Head of caudate nucleus (tissue), 42 donors: ENCODE results near the gene SERPINH1.

ENCODE experiments used
- DNase-seq, 42 donors: peaks; one replicate each; pipeline versions ENCODE4 v3.0.0 to v3.0.0-alpha.2; 2020 to 2021; ENCODE audit warnings: mixed read lengths in 7 of 42
- intact Hi-C: fragments of 100-400 bp; cut with DNase I; formaldehyde crosslinking; loops from one replicate; pipeline ENCODE4 v1.15.0; 2022

SERPINH1 gene

DNA sequence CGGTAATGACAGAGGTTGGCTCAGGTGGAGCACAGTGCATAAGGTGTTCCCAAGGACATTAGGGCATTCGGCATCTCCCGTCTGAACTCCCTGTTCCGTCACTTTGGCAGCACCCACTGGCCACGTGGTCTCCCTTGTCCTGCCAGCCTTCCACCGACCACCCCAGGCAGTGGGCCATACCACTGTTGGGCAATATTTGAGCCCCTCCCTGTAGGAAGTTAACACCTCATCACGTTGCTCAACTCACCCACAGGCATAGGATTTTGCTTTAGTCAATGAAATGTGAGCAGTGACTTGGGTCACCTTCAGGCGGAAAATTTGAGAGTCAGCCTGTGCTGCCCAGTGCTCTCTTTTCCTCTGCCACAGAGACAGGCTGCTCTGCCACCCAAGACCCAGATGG, 44.0 kb downstream of the SERPINH1 start:
- intact Hi-C loops, result no loop called here
- peak in 2 of 42 donors; percentile 4 for DNase-seq

DNA sequence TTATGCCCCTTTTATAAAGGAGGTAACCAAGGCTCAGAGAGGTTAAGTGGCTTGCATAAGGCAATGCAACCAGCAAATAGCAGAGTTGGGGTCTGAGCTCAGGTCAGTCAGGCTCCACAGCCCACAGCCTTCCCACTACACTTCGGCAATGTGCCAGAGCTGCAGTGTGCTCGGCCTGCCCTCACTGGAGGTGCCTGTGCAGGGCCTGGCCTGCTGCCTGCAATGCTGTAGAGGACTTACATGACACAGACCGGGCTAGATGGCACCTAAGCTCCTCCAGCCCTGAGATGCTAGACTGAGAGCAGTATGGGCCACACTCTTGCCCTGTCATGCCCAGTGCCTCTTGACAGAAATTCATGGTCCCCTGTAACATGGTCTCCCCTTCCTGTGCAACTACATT, 49.8 kb downstream of the SERPINH1 start:
- intact Hi-C loops, result no loop called here
- DNase-seq, result no peak

DNA sequence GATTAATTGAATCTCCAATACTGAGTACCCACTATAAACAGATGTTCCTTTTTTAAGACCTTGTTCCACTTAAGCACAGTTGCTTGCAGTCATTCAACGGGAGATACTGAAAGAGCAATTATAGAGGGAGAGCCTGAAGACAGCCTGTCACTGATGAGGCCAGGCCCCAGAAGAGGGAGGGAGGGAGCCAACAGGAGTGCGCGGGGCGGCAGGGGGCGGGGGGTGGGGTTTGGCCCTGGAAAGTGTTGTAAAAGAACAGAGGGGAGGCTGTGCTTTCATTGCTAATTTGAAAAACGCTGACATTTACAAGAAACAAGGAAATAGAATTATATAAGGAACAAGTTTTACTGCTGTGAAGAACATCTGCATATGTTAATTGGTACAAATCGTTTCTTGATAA, 53.7 kb downstream of the SERPINH1 start:
- DNase-seq, result peak in 6 of 42 donors; percentile 13 to 48 (median 38)
- intact Hi-C loops, result no loop called here

DNA sequence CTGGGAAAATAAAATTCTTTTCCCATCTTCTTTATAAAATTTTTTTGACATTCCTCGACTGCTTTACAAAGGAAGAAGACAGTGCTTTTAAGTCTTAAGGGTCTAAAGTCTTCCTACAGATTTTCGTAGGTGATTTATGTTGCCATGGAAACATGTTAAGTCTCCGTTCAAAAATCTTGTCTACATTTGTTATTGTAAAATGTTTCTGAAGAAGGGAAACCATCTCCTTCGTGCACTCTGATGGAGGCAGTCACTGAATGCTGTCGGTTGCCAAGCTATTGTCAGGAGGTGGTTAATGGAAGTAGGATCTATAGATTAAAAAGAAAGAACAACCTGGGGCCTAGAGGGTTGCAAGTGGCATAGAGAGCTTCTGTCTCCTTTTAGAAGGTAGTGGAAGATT, 54.2 kb downstream of the SERPINH1 start:
- intact Hi-C loops, result no loop called here
- DNase-seq, result no peak
